ENCODE measurements around the gene ASCC1. TPM values are rescaled to one million over a fixed set of nuclear protein-coding genes. Genes with fewer than 3 reads are reported as not detected.

ASCC1 gene
- total and polyA plus RNA-seq, 2 of the 13 experiments (the other 11 are each of a cell fraction or from before 2014, with no cell fraction given) = 21.6 to 30.1 TPM

DNA sequence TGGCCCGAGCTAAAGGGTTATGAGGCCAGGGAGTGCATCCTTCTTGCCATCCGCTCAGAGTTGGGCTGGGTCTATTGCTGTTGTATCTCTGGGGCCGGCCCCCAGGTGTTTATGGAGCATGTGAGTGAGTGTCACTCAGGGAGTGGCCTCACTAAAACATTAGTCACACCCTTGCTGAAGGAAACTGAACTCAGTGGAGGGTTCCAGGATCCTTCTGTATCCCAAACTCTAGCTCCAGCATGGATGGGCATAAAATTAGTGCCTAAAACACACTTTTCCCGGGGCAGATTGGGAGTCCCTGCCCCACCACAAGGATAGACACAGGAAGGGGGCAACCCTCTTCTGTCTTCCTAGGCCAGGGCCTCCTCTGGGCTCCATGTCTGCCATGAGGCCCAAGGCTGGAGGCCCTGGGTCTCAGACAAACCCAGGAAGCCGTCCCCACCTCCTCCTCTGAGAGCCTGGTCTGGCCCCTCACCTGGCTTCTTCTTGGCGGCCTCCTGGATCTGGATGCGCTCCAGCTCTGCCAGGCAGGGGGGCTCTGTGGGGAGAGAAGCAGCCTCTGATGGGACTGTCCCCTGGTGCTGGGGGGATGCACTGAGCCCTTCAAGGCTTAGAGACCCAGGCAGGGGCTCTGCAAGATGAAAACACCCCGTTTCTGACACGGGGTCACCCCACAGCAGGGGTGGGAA is 152.2 kb downstream of the ASCC1 start:
- intact Hi-C loops (cut with micrococcal nuclease; ENCODE audit: unreplicated experiment) (no loop called here), in situ Hi-C loops (cut with HindIII; ENCODE audit: extremely low pct_ligation_motif_present, low pct_unique_long_range_greater_than_20kb) (no loop called here)
- H3K27me3 ChIP-seq (ENCODE audit: control insufficient read depth in 1 of 2, insufficient read depth in 2 of 2, low read length in 2 of 2) = no peaks in the 10 kb centered on the region
- TF ChIP-seq DNMT1 (CRISPR knock-in tag; IDR thresholded peaks at IDR 0.05) (no peak), PCBP1 (IDR thresholded peaks at IDR 0.05; ENCODE audit: borderline replicate concordance, low read depth, low read length) (no peak), PRPF4 (IDR thresholded peaks at IDR 0.05; ENCODE audit: low read depth, low read length, poor library complexity, severe bottlenecking) (no peak), RFX5 (IDR thresholded peaks at IDR 0.05; ENCODE audit: low read depth, low read length) (no peak)
- TF ChIP-seq, protein P1, sequence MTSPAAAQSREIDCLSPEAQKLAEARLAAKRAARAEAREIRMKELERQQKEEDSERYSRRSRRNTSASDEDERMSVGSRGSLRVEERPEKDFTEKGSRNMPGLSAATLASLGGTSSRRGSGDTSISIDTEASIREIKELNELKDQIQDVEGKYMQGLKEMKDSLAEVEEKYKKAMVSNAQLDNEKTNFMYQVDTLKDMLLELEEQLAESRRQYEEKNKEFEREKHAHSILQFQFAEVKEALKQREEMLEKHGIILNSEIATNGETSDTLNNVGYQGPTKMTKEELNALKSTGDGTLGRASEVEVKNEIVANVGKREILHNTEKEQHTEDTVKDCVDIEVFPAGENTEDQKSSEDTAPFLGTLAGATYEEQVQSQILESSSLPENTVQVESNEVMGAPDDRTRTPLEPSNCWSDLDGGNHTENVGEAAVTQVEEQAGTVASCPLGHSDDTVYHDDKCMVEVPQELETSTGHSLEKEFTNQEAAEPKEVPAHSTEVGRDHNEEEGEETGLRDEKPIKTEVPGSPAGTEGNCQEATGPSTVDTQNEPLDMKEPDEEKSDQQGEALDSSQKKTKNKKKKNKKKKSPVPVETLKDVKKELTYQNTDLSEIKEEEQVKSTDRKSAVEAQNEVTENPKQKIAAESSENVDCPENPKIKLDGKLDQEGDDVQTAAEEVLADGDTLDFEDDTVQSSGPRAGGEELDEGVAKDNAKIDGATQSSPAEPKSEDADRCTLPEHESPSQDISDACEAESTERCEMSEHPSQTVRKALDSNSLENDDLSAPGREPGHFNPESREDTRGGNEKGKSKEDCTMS (CRISPR knock-in tag; conservative IDR thresholded peaks at IDR 0.05) = no peak
- TF ChIP-seq, protein P2, sequence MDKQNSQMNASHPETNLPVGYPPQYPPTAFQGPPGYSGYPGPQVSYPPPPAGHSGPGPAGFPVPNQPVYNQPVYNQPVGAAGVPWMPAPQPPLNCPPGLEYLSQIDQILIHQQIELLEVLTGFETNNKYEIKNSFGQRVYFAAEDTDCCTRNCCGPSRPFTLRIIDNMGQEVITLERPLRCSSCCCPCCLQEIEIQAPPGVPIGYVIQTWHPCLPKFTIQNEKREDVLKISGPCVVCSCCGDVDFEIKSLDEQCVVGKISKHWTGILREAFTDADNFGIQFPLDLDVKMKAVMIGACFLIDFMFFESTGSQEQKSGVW (CRISPR knock-in tag; IDR thresholded peaks at IDR 0.05; ENCODE audit: borderline replicate concordance) = no peak
- ChIA-PET CTCF (ENCODE audit: low intra/inter-chr PET ratio, low total read pairs) (no interaction called here), POLR2A (no interaction called here)
- ATAC-seq (no peak), FAIRE-seq (no peak), DNase-seq (ENCODE audit: low spot score) (no peak)
- no peak overlapping the region for H3K4me2 ChIP-seq (ENCODE audit: low read depth, low read length)
- H3K4me3 ChIP-seq (replicated peaks in 1 of 3; ENCODE audit: insufficient read depth in 1 of 3, low read depth in 2 of 3, low read length in 3 of 3) = no peak overlapping the region
- H3K9ac ChIP-seq (ENCODE audit: insufficient read depth, low read depth, low read length) = no peak overlapping the region
- H2AFZ ChIP-seq (ENCODE audit: low read length) = no peak overlapping the region
- H4K20me1 ChIP-seq (ENCODE audit: insufficient read depth, low read length) = no peaks in the 10 kb centered on the region
- 57% methylated on average over 6 of the region's 9 CpGs for WGBS (ENCODE audit: low lambda C conversion rate)
- H3K9me3 ChIP-seq (ENCODE audit: low read length) = no peaks in the 10 kb centered on the region
- peaks cover 68% of the 10 kb centered on the region for H3K4me1 ChIP-seq (ENCODE audit: insufficient read depth, low read length)
- no TSS peak for BruUV-seq (replicated peaks)
- no peaks in the 10 kb centered on the region for H3K36me3 ChIP-seq (replicated peaks in 1 of 2; ENCODE audit: control insufficient read depth in 1 of 2, insufficient read depth in 2 of 2, low read length in 2 of 2)
- H3K79me2 ChIP-seq (ENCODE audit: insufficient read depth, low read length) = no peaks in the 10 kb centered on the region
- H3K27ac ChIP-seq (ENCODE audit: extremely low read length, insufficient read depth, low read length) = no peak overlapping the region

Measured in HepG2 (cell line).